LNCaP clone FGC (cell line): ENCODE data around the gene DENND4A.

Experiments used
- DNase-seq: peaks from one replicate; pipeline ENCODE4 v3.0.0-alpha.2; 2011; ENCODE audit warnings: low read depth
- H3K4me3 ChIP-seq: 2 replicates; pipeline ENCODE4 v1.5.1; 2011; ENCODE audit warnings: mild to moderate bottlenecking, low read depth, low read length, control low read depth
- CTCF ChIP-seq: IDR thresholded peaks from 2 replicates; pipeline ENCODE4 v1.5.1; 2012; ENCODE audit warnings: mild to moderate bottlenecking; ENCODE audit not compliant: control insufficient read depth, insufficient read depth; ENCODE audit errors: extremely low read depth

Gene DENND4A

DNA sequence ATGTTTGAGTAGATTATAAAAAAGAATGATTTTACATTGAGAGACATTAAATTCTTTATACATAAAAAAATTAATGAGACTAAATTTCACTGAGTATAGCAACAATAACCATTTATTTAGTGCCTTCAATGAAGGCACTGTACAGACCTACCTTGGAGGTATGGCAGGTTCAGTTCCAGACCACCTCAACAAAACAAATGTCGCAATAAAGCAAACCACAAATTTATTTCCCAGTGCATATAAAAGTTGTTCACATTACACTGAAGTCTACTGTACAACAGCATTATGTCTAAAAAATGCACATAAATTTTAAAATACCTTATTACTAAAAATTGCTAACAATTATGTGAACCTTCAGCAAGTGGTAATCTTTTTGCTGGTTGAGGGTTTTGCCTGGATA, 111.5 kb downstream of the DENND4A start:
- TF ChIP-seq CTCF, result no peak
- no peak overlapping the region for H3K4me3 ChIP-seq
- no peak for DNase-seq

GRCh38 chr15:65676123-65676522, 116.0 kb downstream of the DENND4A start:
- DNase-seq, result no peak
- TF ChIP-seq CTCF, result no peak
- H3K4me3 ChIP-seq, result no peak overlapping the region

GRCh38 chr15:65675551-65675950, 116.5 kb downstream of the DENND4A start:
- DNase-seq, result no peak
- H3K4me3 ChIP-seq, result no peak overlapping the region
- TF ChIP-seq CTCF, result no peak

DNA sequence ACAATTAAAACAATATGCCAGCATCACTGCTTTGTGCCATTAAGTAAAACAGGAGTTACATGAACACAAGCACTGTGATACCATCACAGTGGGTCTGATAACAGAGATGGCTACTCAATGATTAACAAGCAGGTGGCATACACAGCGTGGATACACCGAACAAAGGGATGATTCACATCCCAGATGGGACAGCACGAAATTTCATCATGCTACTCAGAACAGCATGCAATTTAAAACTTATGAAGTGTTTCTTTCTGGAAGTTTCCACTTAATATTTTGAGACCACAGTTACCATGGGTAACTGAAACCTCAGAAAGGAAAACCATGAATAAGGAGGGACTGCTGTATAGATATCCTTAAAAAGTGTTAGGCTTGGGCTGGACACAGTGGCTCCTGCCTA, 125.8 kb downstream of the DENND4A start:
- no peak overlapping the region for H3K4me3 ChIP-seq
- no peak for DNase-seq
- no peak for TF ChIP-seq CTCF

DNA sequence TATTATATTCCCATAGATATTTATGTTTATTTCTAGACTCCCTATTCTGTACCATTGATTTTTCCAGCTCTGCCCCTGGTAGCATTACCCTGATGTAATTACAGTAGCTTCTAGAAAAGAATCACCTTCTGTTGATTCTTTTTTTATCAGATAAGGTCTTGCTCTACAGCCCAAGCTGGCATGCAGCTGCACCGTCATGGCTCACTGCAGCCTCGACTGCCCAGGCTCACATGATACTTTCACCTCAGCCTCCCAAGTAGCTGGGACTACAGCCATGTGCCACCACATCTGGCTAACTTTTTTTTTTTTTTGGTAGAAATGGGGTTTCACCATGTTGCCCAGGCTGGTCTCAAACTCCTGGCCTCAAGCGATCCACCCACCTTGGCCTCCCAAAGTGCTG, 128.6 kb downstream of the DENND4A start:
- DNase-seq, result no peak
- TF ChIP-seq CTCF, result no peak
- no peak overlapping the region for H3K4me3 ChIP-seq

DNA sequence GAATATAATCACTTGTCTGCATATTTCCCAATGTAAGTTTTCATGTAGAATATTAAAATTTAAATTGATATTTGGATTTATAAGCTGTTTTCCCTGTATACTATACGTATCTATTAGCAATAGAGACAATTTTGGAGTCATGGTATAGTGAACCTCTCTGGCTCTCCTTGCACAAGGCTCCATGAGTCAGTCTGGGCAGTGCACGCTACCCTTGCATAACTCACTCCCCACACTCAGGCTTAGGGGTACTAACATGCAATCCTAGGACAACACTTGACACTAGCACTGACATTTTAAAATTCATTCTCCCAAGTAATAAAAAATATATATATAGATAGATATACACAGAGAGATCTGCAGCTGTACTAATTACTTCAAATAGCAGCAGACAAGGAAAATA, 131.2 kb downstream of the DENND4A start:
- TF ChIP-seq CTCF, result no peak
- H3K4me3 ChIP-seq, result no peak overlapping the region
- DNase-seq, result no peak

GRCh38 chr15:65659502-65660052, 132.5 kb downstream of the DENND4A start:
- no peak for TF ChIP-seq CTCF
- H3K4me3 ChIP-seq, result no peak overlapping the region
- no peak for DNase-seq
